ENCODE data around the gene CHL1.

CHL1 gene

GRCh38 chr3:411226-411625 is 214.7 kb downstream of the CHL1 start:
- DNase-seq (ENCODE audit: low spot score) = no peak

- peak; percentile 3 for DNase-seq (ENCODE audit: low spot score)
These were observed 217.5 kb downstream of the CHL1 start for GRCh38 chr3:414063-414462.

- DNase-seq (ENCODE audit: low spot score) = no peak
These were observed 221.8 kb downstream of the CHL1 start for GRCh38 chr3:418239-418929.

GRCh38 chr3:420584-420983 is 224.0 kb downstream of the CHL1 start:
- no peak for DNase-seq (ENCODE audit: low spot score)

GRCh38 chr3:425079-425478 is 228.5 kb downstream of the CHL1 start:
- DNase-seq (ENCODE audit: low spot score) = no peak

GRCh38 chr3:426072-426471 is 229.5 kb downstream of the CHL1 start:
- no peak for DNase-seq (ENCODE audit: low spot score)

GRCh38 chr3:427128-427527 is 230.6 kb downstream of the CHL1 start:
- no peak for DNase-seq (ENCODE audit: low spot score)

- DNase-seq (ENCODE audit: low spot score) = no peak
These were observed 233.6 kb downstream of the CHL1 start for GRCh38 chr3:430186-430585.

- no peak for DNase-seq (ENCODE audit: low spot score)
These were observed 238.6 kb downstream of the CHL1 start for GRCh38 chr3:435161-435560.

- no peak for DNase-seq (ENCODE audit: low spot score)
These were observed 239.5 kb downstream of the CHL1 start for GRCh38 chr3:436053-436452.

- no peak for DNase-seq (ENCODE audit: low spot score)
These were observed 244.3 kb downstream of the CHL1 start for GRCh38 chr3:440826-441225.

GRCh38 chr3:445960-446359 is 249.4 kb downstream of the CHL1 start:
- no peak for DNase-seq (ENCODE audit: low spot score)

GRCh38 chr3:447671-448070 is 251.1 kb downstream of the CHL1 start:
- DNase-seq (ENCODE audit: low spot score) = no peak

- DNase-seq (ENCODE audit: low spot score) = no peak
These were observed 253.1 kb downstream of the CHL1 start for GRCh38 chr3:449711-450110.

- no peak for DNase-seq (ENCODE audit: low spot score)
These were observed 255.7 kb downstream of the CHL1 start for GRCh38 chr3:452221-452620.

GRCh38 chr3:453106-453505 is 256.5 kb downstream of the CHL1 start:
- DNase-seq (ENCODE audit: low spot score) = no peak

GRCh38 chr3:454986-455385 is 258.4 kb downstream of the CHL1 start:
- DNase-seq (ENCODE audit: low spot score) = no peak

GRCh38 chr3:458124-458523 is 261.6 kb downstream of the CHL1 start:
- DNase-seq (ENCODE audit: low spot score) = no peak

GRCh38 chr3:458653-459310 is 262.2 kb downstream of the CHL1 start:
- no peak for DNase-seq (ENCODE audit: low spot score)
